Heart right ventricle (tissue), 16 donors: ENCODE results near the gene AFMID. TPM values are rescaled to one million over a fixed set of nuclear protein-coding genes. Genes with fewer than 3 reads are reported as not detected.

Source experiments
- ATAC-seq, 8 donors: fragments of 200-7000 bp; cut with Tn5 transposase; one replicate each; pipeline ENCODE4 v1.9.1; 2020; ENCODE audit warnings: mild to moderate bottlenecking in 8 of 8, moderate library complexity in 8 of 8, moderate number of reproducible peaks in 1 of 8
- DNase-seq, 2 donors: peaks; one replicate each; pipeline ENCODE4 v3.0.0-alpha.2; 2020
- H3K27ac ChIP-seq, 10 donors: fragments of 200-600 bp; sonication (generic) in 2 of 10; one replicate each; pipeline versions ENCODE4 v1.5.0 to v1.8.0; 2020 to 2022; ENCODE audit warnings: mild to moderate bottlenecking in 3 of 10
- H3K27me3 ChIP-seq, 7 donors: fragments of 200-600 bp; one replicate each; pipeline ENCODE4 v1.8.0; 2021 to 2022; ENCODE audit warnings: mild to moderate bottlenecking in 2 of 7
- H3K36me3 ChIP-seq, 9 donors: fragments of 200-600 bp; sonication (generic) in 1 of 9; one replicate each; pipeline versions ENCODE4 v1.5.0 to v1.8.0; 2020 to 2022; ENCODE audit warnings: mild to moderate bottlenecking in 2 of 9
- H3K4me1 ChIP-seq, 9 donors: fragments of 200-600 bp; sonication (generic) in 1 of 9; one replicate each; pipeline versions ENCODE4 v1.5.0 to v1.8.0; 2020 to 2022; ENCODE audit warnings: mild to moderate bottlenecking in 4 of 9
- H3K4me3 ChIP-seq, 10 donors: fragments of 200-600 bp; sonication (generic) in 2 of 10; one replicate each; pipeline versions ENCODE4 v1.5.0 to v1.8.0; 2020 to 2022; ENCODE audit warnings: mild to moderate bottlenecking in 7 of 10, moderate library complexity in 2 of 10
- H3K9me3 ChIP-seq, 11 donors: fragments of 200-600 bp in 10 of 11; sonication (generic) in 2 of 11; one replicate each; pipeline versions ENCODE4 v1.5.0 to v1.8.0; 2013 to 2022; ENCODE audit warnings: mild to moderate bottlenecking in 2 of 11, control low read depth in 1 of 11, moderate library complexity in 1 of 11
- WGBS, 2 donors: extraction: QIAGEN DNeasy Blood & Tissue Kit; methylation state at CpG; one replicate each; pipeline ENCODE4 v1.1.7; 2013; ENCODE audit warnings: inconsistent platforms in 1 of 2; 5-methylcytosine and 5-hydroxymethylcytosine counted together
- intact Hi-C, 10 donors: fragments of 100-400 bp; cut with DNase I; formaldehyde crosslinking; loops; one replicate each; pipeline versions ENCODE4 v1.11.1 to v1.14.2; 2022
- polyA plus RNA-seq, 2 donors: library from polyadenylated mRNA; stranded (reverse); fragments of 200-250 nt; gene quantifications; one replicate each; pipeline ENCODE4 v1.2.3, GENCODE V29; 2013
- total RNA-seq, 10 donors: library from RNA; stranded (reverse); fragmentation: NEBNext Ultra II Directional in 3 of 10; extraction: Animal tissue kit (Norgen Biotek cat#: 25700) in 3 of 10; gene quantifications; one replicate each; pipeline versions ENCODE4 v1.2.1 to v1.2.4, GENCODE V29; 2021 to 2023
- TF ChIP-seq, protein P1 (sequence below), 9 donors: fragments of 200-600 bp; sonication (generic) in 2 of 9; IDR thresholded peaks; one replicate each; pipeline versions ENCODE4 v1.5.0 to v1.8.0; 2021 to 2022; ENCODE audit warnings: antibody characterized with exemption in 9 of 9, mild to moderate bottlenecking in 5 of 9, moderate library complexity in 1 of 9
- donor health status: Arrhythmogenic right ventricular cardiomyopathy.
- donor health status: ischemic (EF 13 %, LVEDD 7.1; RV severe dilation, severe dysfunction).
- donor health status: healthy with polysubstance abuse.
- donor health status: DM: no; HTN: yes; CAD: no.
- donor health status: DM: no; HTN: no; CAD: no.
- donor health status: ischemic (EF 25% LVEDD 6.9; RV normal size, moderate dysfunction).
- donor health status: ischemic (EF 25% LVEDD 5.7; RV mildly dilated, moderate dysfunction).
- donor health status: healthy.
- donor health status: DM: yes; HTN: yes; CAD: no.
- donor health status: Ischemic cardiomyopathy.
- donor health status: ischemic (EF 35%, LVEDD 5.7; RV mildly dilated, moderate dysfunction).
- donor health status: nonischemic (EF 11% LVEDD 7.7; RV severe dilation, severe dysfunction).
- donor health status: DM: yes; HTN: yes; CAD: no.
- donor health status: PGD.
- donor health status: ischemic (EF 29% LVEDD 5.4; RV normal size, mild dysfunction).
- donor health status: nonischemic (EF 23%, LVEDD 6.1; RV moderate dilation, normal function).

The AFMID gene
- total and polyA plus RNA-seq, 12 donors, result 13.0 to 42.4 (median 28.2) TPM

DNA sequence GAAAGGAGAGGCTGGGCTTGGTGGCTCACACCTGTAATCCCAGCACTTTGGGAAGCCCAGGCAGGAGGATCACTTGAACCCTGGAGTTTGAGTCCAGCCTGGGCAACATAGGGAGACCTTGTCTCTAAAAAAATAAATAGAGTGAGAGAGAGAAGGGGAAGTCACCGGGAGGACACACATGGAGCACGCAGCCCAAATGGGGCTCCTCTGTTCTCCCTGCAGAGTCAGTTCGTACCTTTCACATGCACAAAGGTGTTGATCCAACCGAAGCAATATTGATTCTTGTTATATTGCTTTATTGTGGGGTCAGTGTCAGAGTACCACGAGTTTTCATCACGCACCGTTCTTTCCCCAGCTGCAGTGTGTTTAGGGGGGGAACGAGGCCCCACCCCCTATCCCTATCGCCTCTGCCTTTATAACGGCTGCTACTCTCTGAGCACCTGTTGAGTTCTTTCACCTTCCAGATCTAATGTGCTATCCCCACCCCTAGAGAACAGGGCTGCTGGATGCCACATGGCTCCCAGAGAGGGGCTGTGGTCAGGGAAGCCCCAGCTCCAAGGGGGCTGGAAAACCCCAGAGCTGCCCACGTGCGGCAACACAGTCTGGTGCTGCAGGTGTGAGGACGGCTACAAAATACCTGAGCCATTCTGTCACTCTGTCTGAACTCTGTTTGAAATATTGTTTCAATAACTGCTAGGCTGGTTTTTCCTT is 43.2 kb downstream of the AFMID start:
- no peaks in the 10 kb centered on the region for H3K36me3 ChIP-seq
- no peak overlapping the region for H3K4me3 ChIP-seq
- H3K9me3 ChIP-seq, result no peaks in the 10 kb centered on the region
- no peak for DNase-seq
- WGBS, 2 donors, result 77 to 79% methylated on average over 13 of the region's 13 CpGs
- no peak overlapping the region for H3K27ac ChIP-seq
- H3K4me1 ChIP-seq, result peaks cover 0 to 32% (median 5%) of the 10 kb centered on the region in 9 donors
- intact Hi-C loops, result no loop called here
- no peak for ATAC-seq
- TF ChIP-seq, protein P1, sequence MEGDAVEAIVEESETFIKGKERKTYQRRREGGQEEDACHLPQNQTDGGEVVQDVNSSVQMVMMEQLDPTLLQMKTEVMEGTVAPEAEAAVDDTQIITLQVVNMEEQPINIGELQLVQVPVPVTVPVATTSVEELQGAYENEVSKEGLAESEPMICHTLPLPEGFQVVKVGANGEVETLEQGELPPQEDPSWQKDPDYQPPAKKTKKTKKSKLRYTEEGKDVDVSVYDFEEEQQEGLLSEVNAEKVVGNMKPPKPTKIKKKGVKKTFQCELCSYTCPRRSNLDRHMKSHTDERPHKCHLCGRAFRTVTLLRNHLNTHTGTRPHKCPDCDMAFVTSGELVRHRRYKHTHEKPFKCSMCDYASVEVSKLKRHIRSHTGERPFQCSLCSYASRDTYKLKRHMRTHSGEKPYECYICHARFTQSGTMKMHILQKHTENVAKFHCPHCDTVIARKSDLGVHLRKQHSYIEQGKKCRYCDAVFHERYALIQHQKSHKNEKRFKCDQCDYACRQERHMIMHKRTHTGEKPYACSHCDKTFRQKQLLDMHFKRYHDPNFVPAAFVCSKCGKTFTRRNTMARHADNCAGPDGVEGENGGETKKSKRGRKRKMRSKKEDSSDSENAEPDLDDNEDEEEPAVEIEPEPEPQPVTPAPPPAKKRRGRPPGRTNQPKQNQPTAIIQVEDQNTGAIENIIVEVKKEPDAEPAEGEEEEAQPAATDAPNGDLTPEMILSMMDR (IDR thresholded peaks at IDR 0.05), result no peak
- H3K27me3 ChIP-seq, result peaks cover 18 to 41% (median 37%) of the 10 kb centered on the region in 7 donors

GRCh38 chr17:78230996-78231935 is 44.1 kb downstream of the AFMID start, which contains the start of gene TMEM235:
TMEM235 (plus strand) TSS chr17:78231631; CDS start chr17:78232024, 393 bp downstream.
- H3K27ac ChIP-seq, result no peak within 1 kb of the TSS
- H3K4me3 ChIP-seq, result no peak within 1 kb of the TSS
- DNase-seq, result no peak
- intact Hi-C loops, result no loop called here
- H3K27me3 ChIP-seq, result peaks cover 18 to 41% (median 37%) of the 10 kb centered on the region in 7 donors
- WGBS, 2 donors, result 21 to 27% methylated on average over 33 to 52 of the region's 52 CpGs
- TF ChIP-seq, protein P1 (IDR thresholded peaks at IDR 0.05), result no peak
- H3K36me3 ChIP-seq, result no peaks in the 10 kb centered on the region
- H3K4me1 ChIP-seq, result peaks cover 0 to 30% (median 5%) of the 10 kb centered on the region in 9 donors
- H3K9me3 ChIP-seq, result no peaks in the 10 kb centered on the region
- ATAC-seq, result peak in 1 of 8 donors; percentile 35

- H3K9me3 ChIP-seq, result no peaks in the 10 kb centered on the region
- no peak overlapping the region for H3K4me3 ChIP-seq
These were observed 45.1 kb downstream of the AFMID start for GRCh38 chr17:78231991-78232858.

More at GRCh38 chr17:78231991-78232858, 45.1 kb downstream of the AFMID start:
- WGBS, 2 donors, result 18 to 26% methylated on average over 30 to 55 of the region's 55 CpGs
- TF ChIP-seq, protein P1 (IDR thresholded peaks at IDR 0.05), result no peak
- ATAC-seq (no peak), DNase-seq (no peak)
- intact Hi-C loops, result no loop called here
- H3K36me3 ChIP-seq, result no peaks in the 10 kb centered on the region
- H3K27me3 ChIP-seq, result peaks cover 18 to 41% (median 37%) of the 10 kb centered on the region in 7 donors
- peaks cover 0 to 22% (median 5%) of the 10 kb centered on the region in 9 donors for H3K4me1 ChIP-seq
- H3K27ac ChIP-seq, result no peak overlapping the region
